Epithelial cell of prostate (primary cell): ENCODE measurements around the gene DKK3.

Experiments used
- DNase-seq: peaks from one replicate; pipeline ENCODE4 v3.0.0-alpha.2; 2011; ENCODE audit warnings: low read depth, low spot score
- H3K27ac ChIP-seq: fragments of 450-650 bp; 2 replicates; pipeline ENCODE4 v1.5.1; 2017; ENCODE audit warnings: mild to moderate bottlenecking

Gene DKK3

DNA sequence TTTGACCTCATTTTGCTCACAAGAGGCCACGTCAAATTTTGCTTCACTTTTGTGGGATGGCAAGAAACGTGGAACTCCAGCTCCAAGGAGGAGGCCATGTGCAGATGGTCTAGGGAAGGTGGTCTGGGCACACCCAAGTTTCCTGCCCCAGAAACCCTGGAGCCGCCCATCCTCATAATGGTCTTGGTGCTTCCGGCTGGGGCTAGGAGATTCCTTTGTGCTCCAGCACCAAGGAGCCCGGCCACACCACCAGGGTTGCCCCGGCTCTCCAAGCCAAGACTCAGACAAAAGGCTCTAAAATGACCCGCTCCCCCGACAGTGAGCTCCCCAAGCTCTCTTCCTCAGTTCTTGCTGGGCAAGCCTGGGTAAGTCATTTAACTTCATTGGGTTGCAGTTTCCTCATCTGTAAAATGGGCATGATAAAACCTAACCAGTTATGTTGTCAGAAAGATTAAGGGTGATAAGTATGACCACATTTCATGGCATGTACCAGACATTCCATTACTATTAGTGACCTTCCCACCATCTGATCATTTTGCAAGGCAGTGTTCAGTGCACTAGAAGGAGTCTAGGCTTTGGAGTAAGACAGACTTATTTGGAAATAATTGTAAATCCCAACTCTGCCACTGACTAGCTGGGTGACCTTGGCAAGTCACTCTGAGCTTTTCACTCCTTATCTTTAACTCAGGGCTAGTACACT, 23.3 kb downstream of the DKK3 start:
- H3K27ac ChIP-seq: no peak overlapping the region
- DNase-seq: no peak

DNA sequence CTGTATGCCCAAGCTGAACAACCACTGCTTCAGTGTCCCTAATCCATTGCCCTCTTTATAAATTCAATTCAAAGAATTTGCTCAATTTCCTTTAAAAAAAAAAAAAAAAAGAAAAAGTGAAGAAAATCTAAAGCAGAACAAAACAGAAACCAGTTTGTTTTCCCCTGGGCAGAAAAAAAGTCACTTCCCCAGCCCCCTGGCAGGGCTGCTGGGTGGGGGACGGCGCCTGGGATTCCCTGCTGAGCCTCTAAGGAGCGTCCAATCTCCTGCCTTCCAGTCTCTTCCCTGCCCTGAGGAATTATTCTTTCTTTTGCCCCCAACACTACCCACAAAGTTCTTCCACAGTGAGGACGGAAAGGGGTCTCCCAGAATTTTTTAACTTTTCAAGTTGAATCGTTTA, 23.9 kb downstream of the DKK3 start:
- DNase-seq: no peak

DNA sequence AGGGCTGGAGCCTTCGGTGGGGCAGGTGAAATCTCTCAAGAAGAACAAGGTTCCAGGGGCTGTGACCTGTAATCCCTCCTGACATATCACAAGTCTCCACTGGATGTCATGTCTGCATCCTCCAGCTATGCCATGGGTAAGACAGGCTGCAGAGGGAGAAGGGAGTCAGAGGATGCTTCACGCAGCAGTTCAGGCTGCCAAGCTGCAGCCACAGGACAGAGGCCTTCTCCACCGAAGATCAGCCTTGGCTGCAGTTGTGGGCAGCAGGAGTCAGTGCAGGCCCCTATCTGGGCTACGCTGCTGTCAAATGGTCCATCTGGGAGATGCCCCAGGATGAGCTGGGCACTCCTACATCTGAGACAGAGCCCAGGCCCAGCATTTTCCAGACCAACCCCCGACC, 25.0 kb downstream of the DKK3 start:
- H3K27ac ChIP-seq: no peak overlapping the region
- no peak for DNase-seq

More for the DNA sequence above, 23.9 kb downstream of the DKK3 start:
- no peak overlapping the region for H3K27ac ChIP-seq

GRCh38 chr11:11982975-11983374, 25.5 kb downstream of the DKK3 start:
- no peak overlapping the region for H3K27ac ChIP-seq
- DNase-seq: no peak

GRCh38 chr11:11982461-11982860, 26.0 kb downstream of the DKK3 start:
- no peak for DNase-seq
- H3K27ac ChIP-seq: no peak overlapping the region

DNA sequence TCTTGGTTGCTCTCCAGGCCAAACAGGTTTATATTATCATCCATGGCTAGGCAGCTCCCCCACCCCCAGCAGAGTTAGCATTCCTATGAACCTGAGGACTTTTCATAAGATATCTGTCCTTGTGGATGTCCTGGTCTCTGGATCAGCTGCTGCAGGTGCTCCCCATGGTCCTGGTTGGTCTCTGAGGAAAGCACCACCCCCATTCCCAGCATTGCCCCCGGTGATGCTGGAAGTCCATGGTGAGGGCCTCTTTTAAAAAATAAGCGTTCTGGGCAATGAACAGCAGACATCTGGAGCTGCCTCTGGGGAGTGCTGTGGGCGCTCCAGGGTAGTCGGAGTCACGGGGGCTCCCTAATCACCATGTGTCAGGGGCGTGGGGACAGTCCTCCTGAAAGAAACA, 26.6 kb downstream of the DKK3 start:
- no peak for DNase-seq

GRCh38 chr11:11981364-11981763, 27.1 kb downstream of the DKK3 start:
- no peak overlapping the region for H3K27ac ChIP-seq
- DNase-seq: no peak

More for the DNA sequence above, 26.6 kb downstream of the DKK3 start:
- no peak overlapping the region for H3K27ac ChIP-seq

GRCh38 chr11:11980841-11981308, 27.6 kb downstream of the DKK3 start:
- no peak overlapping the region for H3K27ac ChIP-seq
- DNase-seq: no peak

- peak overlapping the region; percentile 38 for H3K27ac ChIP-seq
- no peak for DNase-seq
Observed at GRCh38 chr11:11980200-11980599, 28.2 kb downstream of the DKK3 start.

DNA sequence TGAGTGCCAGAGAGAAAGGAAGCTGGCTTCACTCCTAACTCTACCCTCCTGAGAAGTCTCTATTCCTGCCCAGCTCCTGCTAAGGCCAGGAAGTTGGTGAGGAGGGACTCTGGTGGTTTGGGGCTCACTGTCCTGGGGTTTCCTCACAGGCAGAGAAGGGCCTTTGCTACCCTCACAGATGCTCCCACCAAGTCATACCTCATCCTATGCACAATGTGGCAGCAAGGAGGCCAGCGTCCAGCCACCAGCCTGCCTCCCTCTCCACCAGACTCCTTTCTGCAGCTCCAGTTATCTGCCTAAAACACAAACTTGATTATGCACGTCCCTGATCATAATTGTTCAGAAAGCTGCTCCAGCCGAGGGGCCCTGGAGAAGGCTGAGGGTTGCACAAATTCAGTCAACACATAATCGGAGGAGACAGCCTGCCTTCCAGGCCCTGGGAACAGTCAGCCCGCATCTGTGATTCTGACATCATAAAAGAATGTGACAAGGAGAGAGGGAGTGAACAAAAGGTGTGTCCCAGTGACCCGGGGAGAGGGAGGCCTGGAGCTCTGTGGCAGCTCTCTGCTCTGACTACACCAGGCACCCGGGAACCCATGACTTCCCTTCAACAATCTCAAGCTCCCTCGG, 28.8 kb downstream of the DKK3 start:
- DNase-seq: no peak
- peak overlapping the region; percentile 38 for H3K27ac ChIP-seq

DNA sequence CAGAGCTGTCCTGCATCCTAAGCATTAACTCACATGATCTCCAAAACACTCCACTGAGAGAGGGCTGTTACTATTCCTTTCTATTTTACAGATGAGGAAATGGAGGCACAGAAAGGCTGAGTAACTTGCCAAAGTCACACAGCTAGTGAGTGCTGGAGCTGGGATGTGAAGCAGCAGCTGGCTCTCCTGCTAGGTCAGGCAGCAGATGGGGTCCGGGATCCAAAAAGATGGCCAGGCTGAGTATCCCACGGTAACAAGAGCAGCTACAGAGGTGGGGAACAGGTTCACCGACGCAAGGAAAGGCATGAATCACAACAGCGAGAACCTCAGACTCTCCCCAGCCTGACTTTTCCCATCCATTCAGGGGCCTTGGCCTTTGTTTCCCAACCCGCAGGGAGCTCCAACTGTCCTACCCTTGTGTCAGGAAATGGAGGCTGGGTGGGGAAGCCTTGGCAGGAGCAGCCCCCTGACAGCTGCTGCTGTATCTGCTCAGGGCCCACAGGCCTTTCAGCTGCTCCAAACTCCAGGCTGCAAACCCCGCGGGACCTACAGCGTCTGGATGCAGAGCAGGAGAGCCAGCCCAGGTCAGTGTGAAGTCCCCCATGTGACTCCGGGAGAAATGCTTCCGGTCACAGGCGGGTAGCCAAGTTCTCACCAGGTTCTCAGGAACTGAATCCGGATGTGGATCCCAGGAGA, 29.5 kb downstream of the DKK3 start:
- DNase-seq: no peak
- peak overlapping the region; percentile 78 for H3K27ac ChIP-seq

GRCh38 chr11:11978098-11978637, 30.3 kb downstream of the DKK3 start:
- DNase-seq: no peak
- H3K27ac ChIP-seq: peak overlapping the region; percentile 78

DNA sequence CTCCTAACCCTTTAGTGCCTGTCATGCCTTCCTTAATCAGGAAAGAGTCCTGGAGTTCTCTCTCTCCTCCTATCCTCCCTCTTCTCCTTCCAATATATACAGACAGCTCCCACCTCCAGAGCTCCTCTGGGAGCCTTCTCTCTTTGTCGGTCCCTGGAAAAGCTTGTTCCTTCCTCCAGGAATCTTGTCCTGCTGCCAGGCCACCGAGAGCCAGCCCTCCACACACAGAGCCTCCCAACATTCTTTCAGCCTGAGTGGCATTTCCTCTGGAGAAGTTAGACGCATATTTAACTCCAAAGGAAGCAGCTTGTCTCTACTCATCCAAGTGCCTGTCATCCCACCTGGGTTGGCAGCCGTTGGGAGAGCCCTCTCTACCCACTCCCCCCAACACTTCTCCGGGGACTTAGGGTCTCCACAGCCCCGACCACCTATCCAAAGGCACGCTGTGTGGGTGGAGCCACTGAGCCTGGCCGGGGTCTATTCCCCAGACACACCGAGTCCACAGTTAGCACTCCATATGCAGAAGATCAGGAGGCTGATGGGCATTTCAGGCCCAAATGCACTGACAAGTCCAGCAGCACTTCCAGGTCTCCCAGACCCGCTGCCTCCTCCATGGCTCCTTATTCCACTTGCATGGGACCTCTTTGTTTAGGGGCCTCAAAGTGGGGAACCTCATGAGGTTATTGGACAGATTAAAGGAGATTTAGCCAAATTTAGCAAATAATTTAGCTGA, 31.1 kb downstream of the DKK3 start:
- H3K27ac ChIP-seq: peak overlapping the region; percentile 78

DNA sequence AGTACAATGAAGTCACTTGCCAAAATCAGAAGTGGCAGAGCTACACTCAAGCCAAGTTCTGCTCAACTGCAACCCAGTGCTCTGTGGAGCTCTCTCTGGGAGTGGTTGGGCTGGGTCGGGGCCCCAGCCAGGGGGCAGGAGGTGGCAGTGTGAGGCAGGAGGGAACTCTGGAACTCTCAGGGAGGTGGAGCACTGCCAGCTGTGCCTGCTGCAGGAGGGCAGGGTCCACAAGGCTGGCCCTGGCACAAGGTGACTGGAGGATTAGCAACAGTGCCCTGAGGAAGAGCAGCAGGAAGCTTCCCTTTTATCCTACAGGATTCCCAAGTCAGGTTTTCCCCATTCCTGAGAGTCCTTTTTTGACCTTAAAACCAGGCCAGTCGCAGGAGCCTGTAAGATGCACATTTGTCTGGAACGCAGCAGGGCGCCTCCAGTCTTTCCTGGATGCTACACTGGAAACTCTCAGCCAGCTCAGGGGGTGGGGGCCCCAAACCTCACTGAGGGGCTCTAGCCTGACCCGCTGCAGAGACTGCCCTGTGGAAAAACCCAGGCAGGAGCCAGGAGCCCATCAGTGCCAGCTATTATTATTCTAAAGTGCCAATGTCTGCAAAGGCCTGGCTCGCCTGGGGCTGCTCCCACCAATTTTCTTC, 31.8 kb downstream of the DKK3 start:
- DNase-seq: no peak
- peak overlapping the region; percentile 78 for H3K27ac ChIP-seq

More for the DNA sequence above, 31.1 kb downstream of the DKK3 start:
- DNase-seq: no peak

DNA sequence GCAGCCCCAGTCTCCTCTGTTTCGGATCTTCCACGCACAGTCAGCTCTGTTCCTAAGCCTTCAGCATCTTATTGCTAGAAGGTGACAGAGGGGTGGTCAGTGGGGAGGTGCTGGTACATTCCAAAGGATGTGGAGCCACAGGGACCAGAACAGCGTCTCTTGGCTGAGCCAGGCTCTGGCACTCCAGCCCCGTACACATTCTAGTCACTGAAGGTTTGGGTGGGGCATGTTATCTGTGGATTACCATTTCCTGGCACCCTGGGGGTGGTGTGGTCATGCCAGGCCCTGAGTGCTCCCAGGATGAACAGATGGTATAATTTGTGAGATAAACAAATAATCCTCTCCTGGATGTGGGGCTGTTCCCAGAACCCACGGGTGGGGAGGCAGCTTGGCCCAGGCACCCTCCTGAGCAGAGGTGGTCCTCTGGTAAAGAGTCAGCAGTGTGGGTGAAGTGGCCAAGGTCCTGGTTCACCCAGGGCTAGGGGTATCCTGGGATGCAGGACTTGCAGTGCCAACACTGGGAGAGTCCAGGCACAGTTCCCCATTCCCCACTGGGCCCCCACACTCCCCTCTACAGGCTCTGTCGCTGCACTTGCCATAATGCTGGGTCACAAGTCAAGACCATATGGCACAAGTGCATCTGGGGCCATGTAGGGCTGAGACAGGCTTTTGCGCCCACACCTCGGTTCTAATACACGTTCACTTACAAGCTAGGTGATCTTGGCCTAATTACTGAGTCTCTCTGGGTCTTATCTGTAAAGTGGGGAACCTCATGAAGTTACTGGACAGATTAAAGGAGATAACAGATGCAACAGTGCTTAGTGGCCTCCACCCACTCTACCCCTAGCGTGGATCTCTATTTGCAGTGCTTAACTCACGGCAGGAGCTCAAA, 33.0 kb downstream of the DKK3 start:
- no peak for DNase-seq
- no peak overlapping the region for H3K27ac ChIP-seq

- DNase-seq: no peak
- no peak overlapping the region for H3K27ac ChIP-seq
Observed at GRCh38 chr11:11973866-11974265, 34.6 kb downstream of the DKK3 start.

DNA sequence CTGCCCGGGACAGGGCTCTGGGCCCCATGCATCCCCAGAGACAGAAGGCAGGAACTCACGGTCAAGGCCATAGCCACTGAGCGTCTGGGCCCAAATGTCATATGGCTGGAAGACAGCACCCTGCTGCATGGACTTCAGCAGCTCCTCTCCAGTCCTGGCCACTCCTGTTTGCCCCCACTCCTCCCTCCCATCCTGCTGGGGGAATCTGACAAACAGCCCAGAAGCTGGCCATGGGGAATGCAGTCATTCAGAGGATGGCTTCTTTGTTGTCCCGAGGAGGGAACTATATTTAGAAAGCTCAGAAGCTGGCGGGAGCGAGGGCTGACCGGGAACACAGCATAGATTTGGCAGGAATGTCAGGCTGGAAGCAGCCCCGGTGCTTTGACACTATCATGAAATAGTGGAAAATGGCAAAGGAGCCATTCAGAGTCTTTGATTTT, 35.0 kb downstream of the DKK3 start:
- H3K27ac ChIP-seq: no peak overlapping the region
- DNase-seq: no peak

- no peak overlapping the region for H3K27ac ChIP-seq
- DNase-seq: no peak
Observed at GRCh38 chr11:11972730-11973341, 35.6 kb downstream of the DKK3 start.
